ENCODE data around the gene SFSWAP.

Gene SFSWAP

DNA sequence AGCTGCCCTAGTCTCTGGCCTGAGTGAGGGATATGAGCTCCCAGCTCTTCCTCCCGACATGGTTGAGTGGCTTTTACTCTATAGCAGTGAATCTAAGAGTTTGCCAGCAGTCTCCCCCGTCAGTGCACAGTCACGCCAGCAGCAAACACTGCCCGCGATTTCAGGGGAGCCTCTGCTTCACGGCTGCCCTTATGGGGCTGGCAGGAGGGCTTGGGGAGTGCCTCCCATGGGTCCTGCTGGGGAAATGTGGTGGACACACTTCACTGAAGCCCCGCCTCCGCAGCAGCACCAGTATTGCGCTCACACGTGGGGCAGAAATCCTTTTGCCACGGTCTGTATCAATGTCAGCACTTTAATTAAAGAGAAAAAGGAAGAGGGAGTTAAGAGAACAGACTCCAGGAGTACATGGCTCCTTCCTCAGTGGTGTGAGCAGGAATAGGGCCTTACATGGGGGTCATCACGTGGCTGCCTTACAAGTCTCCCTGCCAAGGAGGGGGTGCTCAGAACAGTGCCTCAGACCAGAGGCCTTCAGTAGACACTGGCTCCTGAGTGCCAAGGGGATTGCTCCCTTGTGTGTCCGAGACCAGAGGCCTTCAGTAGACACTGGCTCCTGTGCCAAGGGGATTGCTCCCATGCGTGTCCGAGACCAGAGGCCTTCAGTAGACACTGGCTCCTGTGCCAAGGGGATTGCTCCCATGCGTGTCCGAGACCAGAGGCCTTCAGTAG lies 55.7 kb downstream of the SFSWAP start:
- no peak for DNase-seq

DNA sequence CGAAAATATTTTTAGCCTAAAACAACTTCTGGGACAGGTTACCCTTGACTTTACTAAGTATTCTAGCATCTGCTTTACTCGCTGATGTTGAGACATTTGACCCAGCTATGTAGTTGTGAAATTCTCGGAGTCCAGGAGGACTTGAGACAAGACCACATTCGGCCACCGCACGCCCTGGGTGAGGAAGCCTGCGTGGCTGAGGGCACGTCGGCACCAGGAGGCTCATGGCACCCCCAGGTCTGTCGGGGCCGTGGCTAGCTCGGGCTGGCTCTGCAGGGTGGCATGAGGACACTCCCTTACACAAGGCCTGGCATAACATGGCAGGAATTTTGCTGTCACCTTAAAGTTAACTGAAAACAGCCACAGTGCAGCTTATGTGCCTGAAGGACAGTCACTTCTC lies 59.2 kb downstream of the SFSWAP start:
- no peak overlapping the region for H3K4me3 ChIP-seq (ENCODE audit: low read length)
- no peak overlapping the region for H3K23ac ChIP-seq (ENCODE audit: low read length)
- H3K56ac ChIP-seq (ENCODE audit: low read length): no peak overlapping the region
- H4K5ac ChIP-seq (ENCODE audit: low read length): no peak overlapping the region
- no peak for DNase-seq
- H4K8ac ChIP-seq (ENCODE audit: low read depth, low read length): no peak overlapping the region
- H3K4ac ChIP-seq (ENCODE audit: low read depth, low read length): no peak overlapping the region
- peaks cover 11% of the 10 kb centered on the region for H3K36me3 ChIP-seq (ENCODE audit: control insufficient read depth, insufficient read depth, low read length)
- no peak overlapping the region for H3K27ac ChIP-seq (ENCODE audit: low read depth, low read length)
- H2BK5ac ChIP-seq (ENCODE audit: low read length): no peak overlapping the region
- no peaks in the 10 kb centered on the region for H3K27me3 ChIP-seq (ENCODE audit: insufficient read depth, low read length, poor library complexity)
- H2AK5ac ChIP-seq (ENCODE audit: low read length): no peak overlapping the region
- no peak overlapping the region for H2BK15ac ChIP-seq (replicated peaks; ENCODE audit: low read depth)
- no peaks in the 10 kb centered on the region for H3K79me2 ChIP-seq (ENCODE audit: control insufficient read depth, insufficient read depth, low read length)
- no peak overlapping the region for H3K4me2 ChIP-seq (ENCODE audit: low read length)
- H2BK120ac ChIP-seq (ENCODE audit: low read depth, low read length): no peak overlapping the region
- no peak overlapping the region for H3K18ac ChIP-seq (ENCODE audit: low read length)
- no CpG with 5 or more reads among the region's 12 CpGs for WGBS (ENCODE audit: extremely low coverage, insufficient coverage, low lambda C conversion rate)
- no peaks in the 10 kb centered on the region for H3K4me1 ChIP-seq (ENCODE audit: control insufficient read depth, low read depth, low read length)
- H3K9ac ChIP-seq (ENCODE audit: low read length): no peak overlapping the region
- no peaks in the 10 kb centered on the region for H3K79me1 ChIP-seq (ENCODE audit: low read length)

More for the DNA sequence above, 55.7 kb downstream of the SFSWAP start:
- no peaks in the 10 kb centered on the region for H3K27me3 ChIP-seq (ENCODE audit: insufficient read depth, low read length, poor library complexity)
- no peaks in the 10 kb centered on the region for H3K4me1 ChIP-seq (ENCODE audit: control insufficient read depth, low read depth, low read length)
- no peak overlapping the region for H3K4me3 ChIP-seq (ENCODE audit: low read length)
- no peaks in the 10 kb centered on the region for H3K79me1 ChIP-seq (ENCODE audit: low read length)
- H3K79me2 ChIP-seq (ENCODE audit: control insufficient read depth, insufficient read depth, low read length): no peaks in the 10 kb centered on the region
- H2BK5ac ChIP-seq (ENCODE audit: low read length): no peak overlapping the region
- H2BK120ac ChIP-seq (ENCODE audit: low read depth, low read length): no peak overlapping the region
- H4K5ac ChIP-seq (ENCODE audit: low read length): no peak overlapping the region
- no peak overlapping the region for H2AK5ac ChIP-seq (ENCODE audit: low read length)
- H3K4me2 ChIP-seq (ENCODE audit: low read length): no peak overlapping the region
- no peak overlapping the region for H3K9ac ChIP-seq (ENCODE audit: low read length)
- no CpG with 5 or more reads among the region's 17 CpGs for WGBS (ENCODE audit: extremely low coverage, insufficient coverage, low lambda C conversion rate)
- H3K18ac ChIP-seq (ENCODE audit: low read length): no peak overlapping the region
- no peak overlapping the region for H3K27ac ChIP-seq (ENCODE audit: low read depth, low read length)
- H3K23ac ChIP-seq (ENCODE audit: low read length): no peak overlapping the region
- H3K4ac ChIP-seq (ENCODE audit: low read depth, low read length): no peak overlapping the region
- no peak overlapping the region for H2BK15ac ChIP-seq (replicated peaks; ENCODE audit: low read depth)
- H4K8ac ChIP-seq (ENCODE audit: low read depth, low read length): no peak overlapping the region
- no peak overlapping the region for H3K56ac ChIP-seq (ENCODE audit: low read length)
- H3K36me3 ChIP-seq (ENCODE audit: control insufficient read depth, insufficient read depth, low read length): peaks cover 15% of the 10 kb centered on the region

- no peaks in the 10 kb centered on the region for H3K27me3 ChIP-seq (ENCODE audit: insufficient read depth, low read length, poor library complexity)
- H3K79me1 ChIP-seq (ENCODE audit: low read length): no peaks in the 10 kb centered on the region
- no peak overlapping the region for H3K4me2 ChIP-seq (ENCODE audit: low read length)
- H3K4me1 ChIP-seq (ENCODE audit: control insufficient read depth, low read depth, low read length): no peaks in the 10 kb centered on the region
- no peak overlapping the region for H2BK5ac ChIP-seq (ENCODE audit: low read length)
- no peaks in the 10 kb centered on the region for H3K79me2 ChIP-seq (ENCODE audit: control insufficient read depth, insufficient read depth, low read length)
- H3K36me3 ChIP-seq (ENCODE audit: control insufficient read depth, insufficient read depth, low read length): peaks cover 3% of the 10 kb centered on the region
- H3K4me3 ChIP-seq (ENCODE audit: low read length): no peak overlapping the region
- no peak overlapping the region for H3K56ac ChIP-seq (ENCODE audit: low read length)
- no peak overlapping the region for H2BK15ac ChIP-seq (replicated peaks; ENCODE audit: low read depth)
- no peak for DNase-seq
- H3K4ac ChIP-seq (ENCODE audit: low read depth, low read length): no peak overlapping the region
- no peak overlapping the region for H4K8ac ChIP-seq (ENCODE audit: low read depth, low read length)
- H2BK120ac ChIP-seq (ENCODE audit: low read depth, low read length): no peak overlapping the region
- H3K9ac ChIP-seq (ENCODE audit: low read length): no peak overlapping the region
- H4K5ac ChIP-seq (ENCODE audit: low read length): no peak overlapping the region
- no peak overlapping the region for H3K23ac ChIP-seq (ENCODE audit: low read length)
- no peak overlapping the region for H2AK5ac ChIP-seq (ENCODE audit: low read length)
- no peak overlapping the region for H3K27ac ChIP-seq (ENCODE audit: low read depth, low read length)
- no CpG with 5 or more reads among the region's 10 CpGs for WGBS (ENCODE audit: extremely low coverage, insufficient coverage, low lambda C conversion rate)
- H3K18ac ChIP-seq (ENCODE audit: low read length): no peak overlapping the region
Measured at GRCh38 chr12:131771965-131772364, 61.1 kb downstream of the SFSWAP start.

GRCh38 chr12:131773582-131774221 lies 62.8 kb downstream of the SFSWAP start:
- no CpG with 5 or more reads among the region's 15 CpGs for WGBS (ENCODE audit: extremely low coverage, insufficient coverage, low lambda C conversion rate)
- no peak overlapping the region for H2AK5ac ChIP-seq (ENCODE audit: low read length)
- no peak overlapping the region for H2BK5ac ChIP-seq (ENCODE audit: low read length)
- H2BK120ac ChIP-seq (ENCODE audit: low read depth, low read length): no peak overlapping the region
- H3K4ac ChIP-seq (ENCODE audit: low read depth, low read length): no peak overlapping the region
- H3K27ac ChIP-seq (ENCODE audit: low read depth, low read length): no peak overlapping the region
- no peaks in the 10 kb centered on the region for H3K79me1 ChIP-seq (ENCODE audit: low read length)
- no peak overlapping the region for H3K4me2 ChIP-seq (ENCODE audit: low read length)
- no peaks in the 10 kb centered on the region for H3K79me2 ChIP-seq (ENCODE audit: control insufficient read depth, insufficient read depth, low read length)
- no peak overlapping the region for H3K9ac ChIP-seq (ENCODE audit: low read length)
- no peaks in the 10 kb centered on the region for H3K4me1 ChIP-seq (ENCODE audit: control insufficient read depth, low read depth, low read length)
- H3K27me3 ChIP-seq (ENCODE audit: insufficient read depth, low read length, poor library complexity): no peaks in the 10 kb centered on the region
- no peak overlapping the region for H4K8ac ChIP-seq (ENCODE audit: low read depth, low read length)
- DNase-seq: no peak
- H3K18ac ChIP-seq (ENCODE audit: low read length): no peak overlapping the region
- no peak overlapping the region for H2BK15ac ChIP-seq (replicated peaks; ENCODE audit: low read depth)
- H3K4me3 ChIP-seq (ENCODE audit: low read length): no peak overlapping the region
- H3K56ac ChIP-seq (ENCODE audit: low read length): no peak overlapping the region
- peaks cover 4% of the 10 kb centered on the region for H3K36me3 ChIP-seq (ENCODE audit: control insufficient read depth, insufficient read depth, low read length)
- H4K5ac ChIP-seq (ENCODE audit: low read length): no peak overlapping the region
- no peak overlapping the region for H3K23ac ChIP-seq (ENCODE audit: low read length)

- WGBS (ENCODE audit: extremely low coverage, insufficient coverage, low lambda C conversion rate): no CpG with 5 or more reads among the region's 17 CpGs
- Histone ChIP-seq H4K8ac (ENCODE audit: low read depth, low read length) (no peak overlapping the region), H3K4me3 (ENCODE audit: low read length) (no peak overlapping the region), H3K9ac (ENCODE audit: low read length) (no peak overlapping the region), H3K18ac (ENCODE audit: low read length) (no peak overlapping the region), H2BK120ac (ENCODE audit: low read depth, low read length) (no peak overlapping the region), H3K79me1 (ENCODE audit: low read length) (no peaks in the 10 kb centered on the region), H3K27me3 (ENCODE audit: insufficient read depth, low read length, poor library complexity) (no peaks in the 10 kb centered on the region), H3K56ac (ENCODE audit: low read length) (no peak overlapping the region), H2BK5ac (ENCODE audit: low read length) (no peak overlapping the region), H2BK15ac (replicated peaks; ENCODE audit: low read depth) (no peak overlapping the region), H3K27ac (ENCODE audit: low read depth, low read length) (no peak overlapping the region), H3K23ac (ENCODE audit: low read length) (no peak overlapping the region), H3K4ac (ENCODE audit: low read depth, low read length) (no peak overlapping the region), H3K36me3 (ENCODE audit: control insufficient read depth, insufficient read depth, low read length) (peaks cover 6% of the 10 kb centered on the region), H2AK5ac (ENCODE audit: low read length) (no peak overlapping the region), H3K79me2 (ENCODE audit: control insufficient read depth, insufficient read depth, low read length) (no peaks in the 10 kb centered on the region), H4K5ac (ENCODE audit: low read length) (no peak overlapping the region), H3K4me1 (ENCODE audit: control insufficient read depth, low read depth, low read length) (no peaks in the 10 kb centered on the region), H3K4me2 (ENCODE audit: low read length) (no peak overlapping the region)
- no peak for DNase-seq
Measured at GRCh38 chr12:131774576-131775391, 63.9 kb downstream of the SFSWAP start.

Measured in mesendoderm (in vitro differentiated cells).